DMS153 treated with DMSO at 0.1 percent for 48 hours (cell line): ENCODE results near the gene MAB21L2.
"Not testable (repeated sequence)": the region's sequence is repeated elsewhere in the genome, so short reads cannot be mapped to it uniquely, and the experiment has no call there.

Experiments
- DNase-seq: peaks from one replicate; lab custom pipeline; 2025; ENCODE audit not compliant: unreplicated experiment; lab: John Stamatoyannopoulos, UW

The MAB21L2 gene

DNA sequence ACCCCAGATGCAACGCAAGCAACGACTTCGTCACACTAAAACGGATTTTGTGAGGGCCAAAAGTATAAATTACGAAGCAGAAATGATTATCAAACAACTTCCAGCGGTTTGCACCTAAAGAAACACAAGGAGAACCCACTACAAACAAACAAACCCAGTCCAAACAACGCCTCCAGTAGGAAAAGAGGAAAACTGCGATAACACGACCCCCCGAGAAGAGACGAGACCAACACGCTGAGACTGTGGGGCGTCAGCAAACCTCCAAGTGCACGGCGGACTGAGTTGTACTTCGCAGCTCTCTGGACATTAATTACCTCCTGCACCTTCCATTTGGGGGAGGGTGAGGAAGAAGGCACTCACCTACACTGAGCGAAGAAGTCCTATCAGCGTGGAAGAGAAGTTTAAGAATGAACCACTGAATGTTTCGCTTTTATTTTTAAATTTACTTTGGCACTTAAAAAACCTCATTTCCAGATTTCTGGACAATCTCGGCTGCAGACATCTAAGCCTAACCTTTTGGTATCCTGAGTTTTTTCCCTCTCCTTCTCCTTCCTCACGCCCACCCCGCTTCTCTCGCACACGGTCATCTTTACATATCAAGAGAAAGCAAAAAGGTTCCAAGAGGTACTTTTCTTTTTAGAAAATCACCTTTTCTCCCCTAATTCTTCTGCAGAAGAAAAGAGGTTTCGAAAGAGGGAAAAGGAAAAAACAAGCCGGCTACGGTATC lies at the start of gene MAB21L2:
Gene MAB21L2, plus strand, starts transcription at position 6 of the 727 bp plus-strand sequence. CDS start 879 bp downstream, outside the sequence.
- DNase-seq = no peak

DNA sequence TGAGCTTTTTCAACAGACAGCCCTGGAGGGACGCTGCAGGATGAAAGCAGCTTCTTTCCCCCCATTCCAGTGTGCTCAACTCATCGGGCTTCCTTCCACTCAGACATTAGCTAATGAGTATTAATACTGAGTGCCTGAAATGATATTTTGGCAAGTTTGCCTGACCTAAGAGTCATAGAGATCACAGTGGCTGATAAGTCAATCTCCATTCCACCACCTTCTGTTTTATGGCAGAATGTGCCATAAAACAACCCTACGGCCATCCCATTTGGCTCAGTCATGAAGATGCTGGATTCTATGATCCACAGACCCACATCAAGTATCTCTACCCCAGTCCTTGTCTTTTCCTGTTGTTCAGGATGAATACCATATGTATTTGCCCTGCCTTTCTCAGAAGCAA lies 48.3 kb upstream of the MAB21L2 start:
- DNase-seq = no peak

DNA sequence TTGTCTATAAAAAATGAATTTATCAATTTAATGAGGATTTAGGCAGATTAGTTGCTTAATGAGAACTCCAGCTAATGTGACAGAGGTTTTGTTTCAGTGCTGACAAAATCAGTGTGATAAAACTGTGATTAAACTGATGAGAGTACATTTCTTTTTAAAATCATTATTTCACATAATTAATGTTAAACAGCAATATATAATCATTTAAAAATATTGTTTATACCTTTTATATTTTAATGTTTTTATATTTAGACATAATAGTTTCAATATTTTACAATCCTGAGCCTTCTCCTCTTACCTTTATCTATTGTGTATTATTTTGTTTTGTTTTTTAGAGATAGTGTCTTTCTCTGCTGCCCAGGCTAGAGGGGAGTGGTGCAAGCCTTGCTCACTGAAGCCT lies 47.1 kb upstream of the MAB21L2 start:
- no peak for DNase-seq

DNA sequence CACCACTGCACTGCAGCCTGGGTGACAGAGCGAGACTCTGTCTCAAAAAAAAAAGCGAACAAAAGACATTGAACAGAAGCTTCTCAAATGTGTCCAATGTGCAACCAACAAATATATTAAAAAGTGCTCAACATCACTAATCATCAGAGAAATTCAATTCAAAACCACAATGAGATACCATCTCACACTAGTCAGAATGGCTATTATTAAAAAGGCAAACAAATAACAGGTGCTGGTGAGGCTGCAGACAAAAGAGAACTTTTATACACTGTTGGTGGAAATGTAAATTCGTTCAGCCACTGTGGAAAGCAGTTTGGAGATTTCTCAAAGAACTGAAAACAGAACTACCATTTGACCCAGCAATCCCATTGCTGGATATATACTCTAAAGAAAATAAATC lies 44.0 kb upstream of the MAB21L2 start:
- DNase-seq = not testable (repeated sequence)

DNA sequence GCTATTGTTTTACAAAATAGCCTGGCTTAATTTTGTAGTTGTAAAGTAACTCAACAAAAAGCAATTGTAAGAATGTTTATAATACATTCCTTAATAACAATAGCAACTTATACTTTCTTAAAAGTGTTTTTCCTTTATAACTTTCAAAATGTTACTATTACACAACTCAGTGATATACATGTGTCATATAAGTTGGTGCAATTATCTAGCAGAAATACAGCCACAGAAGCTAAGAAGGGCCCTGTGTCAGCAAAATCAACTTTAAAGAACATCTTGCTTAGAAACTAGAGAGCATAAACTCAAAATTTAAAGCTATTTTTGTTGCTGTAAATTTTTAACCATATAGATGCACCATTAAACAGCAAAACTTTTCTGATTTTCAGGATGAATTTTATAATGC lies 41.4 kb upstream of the MAB21L2 start:
- no peak for DNase-seq

DNA sequence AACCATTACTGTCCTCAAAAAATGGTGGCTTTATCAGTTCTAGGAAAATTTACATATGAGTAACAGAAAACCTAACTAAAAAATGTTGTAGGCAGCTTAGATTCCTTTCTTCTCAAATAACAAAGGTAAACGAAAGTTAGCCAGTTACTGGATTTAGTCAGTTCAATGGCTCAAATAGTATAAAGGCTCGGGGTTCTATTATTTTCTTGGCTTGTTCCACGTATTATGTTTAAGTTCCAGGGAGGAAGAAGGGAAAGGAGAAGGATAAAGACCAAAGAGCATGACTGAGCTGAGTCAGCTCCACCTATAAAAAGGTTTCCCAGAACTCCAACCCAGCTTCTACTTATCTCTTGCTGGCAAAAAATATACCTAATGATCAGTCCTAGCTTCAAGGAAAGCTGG lies 41.0 kb upstream of the MAB21L2 start:
- no peak for DNase-seq

DNA sequence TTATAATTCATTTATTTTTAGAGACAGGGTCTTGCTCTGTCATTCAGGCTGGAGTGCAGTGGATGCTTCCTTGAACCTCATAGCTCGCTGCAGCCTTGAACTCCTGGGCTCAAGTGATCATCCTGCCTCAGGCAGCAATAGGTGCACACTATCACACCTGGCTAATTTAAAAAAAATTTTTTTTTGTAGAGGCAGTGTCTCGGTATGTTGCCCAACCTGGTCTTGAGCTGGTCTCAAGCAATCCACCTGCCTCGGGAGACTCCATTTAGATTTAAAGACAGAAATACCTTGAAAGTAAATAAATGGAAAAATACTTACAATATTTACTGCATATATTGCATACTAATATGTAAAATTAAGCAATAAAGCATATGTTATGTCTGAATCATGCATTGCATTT lies 40.3 kb upstream of the MAB21L2 start:
- DNase-seq = no peak

DNA sequence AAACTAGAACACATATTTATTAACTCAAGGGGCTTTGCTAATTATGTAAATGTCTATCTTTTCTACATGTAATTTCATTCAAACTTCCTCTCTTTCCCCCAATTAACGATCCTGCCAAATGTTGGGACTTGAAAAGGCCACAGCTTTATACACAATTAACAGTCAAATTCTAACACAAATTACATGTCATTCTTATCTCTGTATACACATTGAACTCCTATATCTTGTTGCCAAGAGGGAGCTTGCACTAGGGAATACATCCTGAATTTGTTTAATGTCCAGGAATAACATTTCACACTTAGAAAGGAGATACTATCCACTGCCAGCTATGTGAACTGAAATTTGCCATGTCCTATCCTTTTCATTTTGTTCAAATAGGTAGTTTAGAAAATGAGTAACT lies 38.9 kb upstream of the MAB21L2 start:
- no peak for DNase-seq

DNA sequence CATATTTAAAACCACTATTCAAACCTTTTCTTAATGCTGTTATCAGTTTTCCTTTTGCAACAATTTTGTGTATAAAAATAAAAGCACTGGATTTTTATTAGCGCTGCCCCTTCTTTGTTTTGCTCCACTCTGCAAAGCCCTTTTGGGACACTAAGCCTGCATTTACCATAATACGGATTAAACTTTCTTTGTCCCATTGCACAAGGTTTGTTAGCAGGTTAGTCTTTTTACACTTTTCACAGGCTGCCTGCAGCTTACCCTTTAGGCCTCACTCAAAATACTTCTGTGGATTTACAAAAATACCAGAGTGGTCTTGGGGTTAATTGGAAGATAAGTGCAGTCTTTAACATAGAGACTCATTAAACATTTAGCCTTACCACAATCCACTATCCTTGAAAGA lies 35.7 kb upstream of the MAB21L2 start:
- no peak for DNase-seq

DNA sequence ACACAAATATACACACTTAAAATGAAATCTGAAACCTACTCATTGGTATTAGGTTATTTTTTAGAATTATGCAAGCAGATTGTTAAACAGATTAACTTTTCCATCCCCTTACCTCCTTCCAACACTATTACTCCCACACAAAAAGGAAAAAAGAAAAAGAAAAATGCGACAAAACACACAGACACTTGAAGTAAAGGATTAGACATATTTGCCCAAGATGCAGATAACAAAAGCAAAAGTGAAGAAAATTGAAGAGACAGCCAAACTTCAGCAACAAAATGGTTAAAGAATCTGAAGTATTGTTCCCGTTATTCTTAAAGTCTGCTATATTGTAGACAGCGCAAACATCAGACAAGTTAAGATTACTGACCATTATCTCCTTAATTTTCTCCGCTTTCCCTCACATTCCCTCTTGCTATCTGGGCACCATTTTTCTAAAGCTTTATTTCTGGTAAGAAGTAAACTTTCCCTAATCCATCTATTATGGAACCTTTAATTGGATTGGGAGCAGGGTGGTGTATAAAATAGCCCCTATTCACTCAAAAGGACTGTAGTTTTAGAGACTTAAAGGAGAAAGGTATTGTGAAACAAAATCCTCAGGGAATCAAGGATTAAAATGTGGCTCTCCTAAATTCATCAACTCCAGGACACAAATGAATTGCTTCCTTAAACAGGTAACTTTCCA lies 34.7 kb upstream of the MAB21L2 start:
- DNase-seq = no peak

DNA sequence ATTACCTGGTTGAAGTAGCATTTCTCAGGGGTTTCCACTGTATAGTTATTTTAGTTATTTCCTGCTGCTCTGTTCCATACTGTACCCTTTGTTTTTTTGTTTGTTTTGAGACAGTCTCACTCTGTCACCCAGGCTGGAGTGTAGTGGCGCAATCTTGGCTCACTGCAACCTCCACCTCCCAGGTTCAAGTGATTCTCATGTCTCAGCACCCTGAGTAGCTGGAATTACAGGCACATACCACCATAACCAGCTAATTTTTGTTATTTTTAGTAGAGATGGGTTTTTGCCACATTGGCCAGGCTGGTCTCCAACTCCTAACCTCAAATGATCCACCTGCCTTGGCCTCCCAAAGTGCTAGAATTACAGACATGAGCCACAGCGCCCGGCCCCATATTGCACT lies 24.1 kb upstream of the MAB21L2 start:
- not testable (repeated sequence) for DNase-seq

DNA sequence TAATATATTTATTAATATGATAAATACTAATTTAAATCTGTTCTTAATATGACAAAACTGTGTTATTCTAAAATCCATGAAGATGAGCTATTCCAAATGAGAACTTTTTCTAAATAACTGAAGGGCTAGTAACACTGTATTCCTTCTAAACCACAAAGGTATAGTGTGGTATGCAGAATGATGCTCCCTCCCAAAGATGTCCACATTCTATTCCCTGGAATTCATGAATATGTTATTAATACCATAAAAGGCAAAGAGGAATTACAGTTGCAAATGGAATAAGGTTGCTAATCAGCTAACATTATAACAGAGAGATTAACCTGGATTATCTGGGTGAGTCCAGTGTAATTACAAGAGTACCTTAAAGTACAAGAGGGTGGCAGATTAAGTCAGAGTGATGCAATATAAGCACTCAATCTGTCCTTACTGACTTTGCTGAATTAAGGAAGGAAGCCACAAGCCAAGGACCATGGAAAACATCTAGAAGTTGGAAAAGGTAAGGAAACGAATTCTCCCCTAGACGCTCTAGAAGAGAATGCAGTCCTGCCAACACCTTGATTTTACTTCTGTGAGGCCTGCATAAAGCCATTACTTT lies 20.7 kb upstream of the MAB21L2 start:
- no peak for DNase-seq

DNA sequence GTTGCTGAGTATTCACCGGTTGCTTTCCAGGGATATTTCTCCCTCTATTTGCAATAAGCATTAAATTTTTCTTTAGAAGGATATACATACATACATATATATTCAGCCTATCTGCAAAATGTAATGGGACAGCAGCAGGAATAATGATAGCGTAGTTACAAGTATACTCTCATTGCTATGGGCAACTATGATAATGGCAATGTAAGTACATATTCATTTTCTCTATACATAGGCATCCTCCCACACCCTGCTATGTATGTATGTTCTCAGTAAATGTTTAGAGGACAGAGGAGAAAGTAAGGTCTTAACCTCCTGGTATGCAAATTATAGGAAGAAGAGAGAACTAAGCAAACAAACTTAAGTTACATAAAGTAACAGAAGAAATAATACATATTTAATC lies 19.7 kb upstream of the MAB21L2 start:
- no peak for DNase-seq

DNA sequence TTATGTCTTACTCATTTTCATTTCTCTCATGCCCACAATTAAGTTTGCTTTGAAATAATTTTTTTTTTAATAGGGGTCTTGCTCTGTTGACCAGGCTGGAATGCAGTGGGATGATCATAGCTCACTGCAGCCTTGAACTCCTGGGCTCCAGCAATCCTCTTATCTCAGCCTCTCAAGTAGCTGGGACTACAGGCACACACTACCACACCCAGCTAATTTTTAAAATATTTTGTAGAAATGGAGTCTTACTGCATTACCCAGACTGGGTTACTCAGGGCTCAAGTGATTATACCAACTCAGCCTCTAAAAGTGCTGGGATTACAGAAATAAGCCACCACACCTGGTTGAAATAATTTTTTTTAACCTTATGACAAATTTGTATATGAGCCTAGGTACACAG lies 19.2 kb upstream of the MAB21L2 start:
- no peak for DNase-seq

DNA sequence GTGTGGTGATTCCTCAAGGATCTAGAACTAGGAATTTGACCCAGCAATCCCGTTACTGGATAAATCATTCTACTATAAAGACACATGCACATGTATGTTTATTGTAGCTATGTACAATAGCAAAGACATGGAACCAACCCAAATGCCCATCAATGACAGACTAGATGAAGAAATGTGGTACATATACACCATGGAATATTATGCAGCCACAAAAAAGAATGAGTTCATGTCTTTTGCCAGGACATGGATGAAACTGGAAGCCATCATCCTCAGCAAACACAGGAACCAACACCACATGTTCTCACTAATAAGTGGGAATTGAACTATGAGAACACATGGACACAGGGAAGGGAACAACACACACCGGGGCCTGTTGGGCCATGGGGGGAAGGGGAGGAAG lies 17.0 kb upstream of the MAB21L2 start:
- DNase-seq = not testable (repeated sequence)

DNA sequence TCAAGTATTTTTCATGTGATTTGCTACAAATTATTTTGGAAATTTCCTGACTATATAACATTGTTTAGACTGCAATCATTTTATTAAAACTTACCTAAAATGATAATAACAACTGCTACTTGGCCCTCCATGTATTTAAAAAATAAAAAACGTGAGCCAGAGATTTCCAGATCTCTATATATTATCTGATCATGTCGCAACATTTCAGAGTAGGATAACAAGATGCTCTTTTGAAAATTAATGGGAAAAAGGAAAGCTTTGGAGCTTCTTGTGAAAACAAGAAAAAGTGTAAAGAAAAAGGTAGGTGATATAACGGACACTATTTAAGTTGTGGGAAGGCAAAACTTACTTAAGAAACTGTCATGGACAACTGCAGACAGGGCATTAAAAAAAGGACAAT lies 14.9 kb upstream of the MAB21L2 start:
- DNase-seq = no peak

DNA sequence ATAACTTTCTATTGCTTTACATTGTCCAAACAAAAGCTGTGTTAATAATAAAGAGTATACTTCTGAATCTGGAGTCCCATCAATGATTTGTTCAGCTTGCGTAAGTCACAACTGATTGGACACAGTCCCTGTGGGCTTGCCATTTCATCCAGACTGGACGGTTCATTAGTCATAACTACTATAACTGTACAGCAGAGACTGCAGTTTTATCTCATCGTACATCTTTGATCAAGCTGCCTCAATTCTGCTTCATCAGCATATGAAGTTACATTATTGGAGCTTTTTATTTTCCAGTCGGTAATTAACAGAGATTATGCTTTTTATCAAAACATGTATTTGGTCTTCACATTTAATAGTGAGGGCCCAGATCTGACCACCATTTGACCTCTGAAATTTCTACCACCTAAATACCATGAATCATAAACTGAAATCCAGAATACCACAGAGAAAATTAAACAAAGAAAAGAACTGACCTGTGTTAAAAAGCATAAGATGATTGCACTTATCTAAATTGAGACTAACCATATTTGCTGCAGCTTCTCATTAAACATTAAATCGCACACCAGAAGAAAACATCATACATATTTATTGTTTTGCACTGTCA lies 12.5 kb upstream of the MAB21L2 start:
- no peak for DNase-seq

DNA sequence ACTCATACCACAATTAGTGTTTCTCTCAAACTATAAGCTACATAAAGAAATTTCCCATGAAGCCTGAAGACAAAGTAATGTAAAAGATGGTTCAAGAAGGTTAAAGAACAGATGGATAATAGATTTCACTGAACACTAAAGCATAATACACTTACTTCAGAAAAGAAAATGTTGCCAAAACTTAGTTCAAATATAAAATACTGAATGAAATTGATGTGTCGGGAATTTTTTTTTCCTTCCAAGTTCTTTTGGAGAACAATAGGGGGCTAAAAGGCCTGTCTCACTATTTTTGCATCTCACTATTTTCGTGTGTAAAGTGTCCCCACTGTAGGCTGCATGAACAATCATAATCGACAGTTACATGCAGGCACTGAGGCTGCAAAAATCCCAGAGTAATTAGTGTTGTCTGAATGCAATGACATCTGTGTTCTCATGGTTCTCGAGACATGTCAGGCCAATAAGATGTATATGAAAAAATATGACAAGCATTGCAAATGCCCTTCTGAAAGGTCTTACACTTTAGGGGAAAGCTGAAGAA lies 11.9 kb upstream of the MAB21L2 start:
- DNase-seq = no peak

DNA sequence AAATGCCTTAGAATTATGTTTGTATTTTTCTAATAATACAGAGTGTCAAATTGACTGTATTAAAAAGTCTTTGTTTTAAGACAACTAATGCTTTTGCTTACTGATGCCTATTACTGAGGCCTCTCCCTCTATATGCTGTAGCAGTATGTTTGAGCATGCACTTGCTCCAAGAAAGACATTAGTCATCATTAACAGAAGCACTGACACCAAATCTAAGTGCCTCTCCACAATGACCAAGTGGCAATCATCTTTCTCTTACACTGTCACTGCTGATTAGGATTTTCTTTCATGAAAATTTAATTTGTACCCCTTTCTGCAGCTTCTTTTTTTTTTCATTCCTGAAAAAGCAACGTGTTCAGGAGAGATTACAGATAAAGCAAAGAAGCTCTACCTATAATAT lies 11.1 kb upstream of the MAB21L2 start:
- DNase-seq = no peak

DNA sequence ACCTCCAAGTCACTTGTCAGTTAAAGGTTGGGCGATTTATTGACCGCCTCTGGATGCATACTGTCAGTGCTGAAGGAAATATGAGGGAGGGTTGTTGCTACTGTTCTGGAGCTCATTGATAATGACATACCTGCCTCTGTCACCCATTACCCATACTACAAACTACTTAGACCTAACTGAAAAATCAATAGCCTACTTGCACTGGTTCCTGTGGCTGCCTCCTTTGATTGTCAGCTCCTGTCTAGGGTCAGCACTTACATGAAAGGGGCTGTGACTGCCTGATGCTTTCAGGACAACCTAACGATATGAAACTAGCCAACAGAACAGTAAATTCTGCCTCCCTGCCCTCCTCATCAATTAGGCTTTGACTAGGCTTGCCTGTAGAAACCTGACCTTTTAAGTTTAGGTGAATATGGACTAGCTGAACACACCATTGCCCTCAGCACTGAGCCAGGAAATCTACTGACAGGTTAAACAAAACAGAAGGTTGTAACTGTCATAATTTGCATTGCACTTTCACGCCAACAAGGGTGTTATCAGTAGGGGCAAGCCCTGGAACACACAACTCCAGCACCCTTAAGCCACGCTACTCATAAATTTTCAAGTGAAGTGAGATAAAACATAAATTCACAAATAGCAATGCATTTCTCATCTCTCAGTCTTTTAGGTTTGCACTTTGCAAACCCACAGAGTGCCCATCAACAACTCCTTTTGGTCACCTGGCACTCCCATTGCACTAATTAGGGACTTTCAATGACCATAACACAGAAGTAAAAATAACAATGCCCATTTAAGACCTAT lies 9.0 kb upstream of the MAB21L2 start:
- DNase-seq = no peak

DNA sequence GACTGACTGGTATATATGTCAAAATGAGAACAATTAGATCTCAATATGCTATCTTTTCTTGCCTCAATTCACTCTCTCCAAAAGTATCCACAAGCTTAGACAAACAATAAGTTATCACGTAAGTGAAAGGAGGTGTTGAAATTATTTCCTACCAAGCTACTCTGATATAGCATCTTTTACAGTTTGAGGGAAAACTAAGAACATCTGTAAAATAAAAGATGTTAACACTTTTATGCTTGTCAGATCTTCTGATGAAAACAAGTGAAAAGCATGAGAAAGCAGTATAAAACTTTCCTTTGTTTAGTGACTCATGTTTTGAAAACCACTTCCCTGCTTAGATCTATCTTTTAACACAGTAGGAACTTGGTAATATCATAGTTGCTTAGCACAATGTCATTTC lies 8.4 kb upstream of the MAB21L2 start:
- DNase-seq = no peak
